ENCODE data around the gene INVS.

GRCh38 chr9:100286257-100286656 is 187.2 kb downstream of the INVS start:
- no peak for TF ChIP-seq CTCF (conservative IDR thresholded peaks at IDR 0.05)
- TF ChIP-seq ZFX (IDR thresholded peaks at IDR 0.05): no peak
